Stimulated activated CD4-positive, alpha-beta T cell treated with anti-CD3 and anti-CD28 coated beads, Interleukin-4, amount 100 ng/mL, for 4 hours (primary cell): ENCODE measurements around the gene CCAR1.
"Not testable (repeated sequence)": the region's sequence is repeated elsewhere in the genome, so short reads cannot be mapped to it uniquely, and the experiment has no call there.

Experiments
- DNase-seq, 2 experiments: peaks; one replicate each; pipeline ENCODE4 v3.0.0-alpha.2; 2020

Gene CCAR1

DNA sequence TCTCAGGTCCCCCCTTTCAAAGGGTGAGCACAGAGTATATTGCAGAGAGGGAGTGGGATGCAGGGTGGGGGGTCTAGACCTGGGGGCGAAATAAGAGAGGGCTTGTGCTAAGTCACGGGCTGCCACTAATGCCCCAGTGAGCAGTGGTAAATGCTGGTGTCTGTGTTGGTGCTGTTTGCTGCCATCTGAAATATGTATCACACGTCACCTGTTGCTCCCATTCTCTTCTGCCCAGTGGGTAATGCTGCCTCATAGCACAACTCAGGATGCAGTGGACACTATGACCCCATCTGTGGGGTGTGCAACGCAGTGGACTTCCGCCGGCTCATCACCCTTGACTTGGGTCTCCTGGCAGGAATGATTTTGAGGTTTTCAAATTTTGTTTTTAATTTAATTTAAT is 108.9 kb downstream of the CCAR1 start:
- DNase-seq, result no peak

DNA sequence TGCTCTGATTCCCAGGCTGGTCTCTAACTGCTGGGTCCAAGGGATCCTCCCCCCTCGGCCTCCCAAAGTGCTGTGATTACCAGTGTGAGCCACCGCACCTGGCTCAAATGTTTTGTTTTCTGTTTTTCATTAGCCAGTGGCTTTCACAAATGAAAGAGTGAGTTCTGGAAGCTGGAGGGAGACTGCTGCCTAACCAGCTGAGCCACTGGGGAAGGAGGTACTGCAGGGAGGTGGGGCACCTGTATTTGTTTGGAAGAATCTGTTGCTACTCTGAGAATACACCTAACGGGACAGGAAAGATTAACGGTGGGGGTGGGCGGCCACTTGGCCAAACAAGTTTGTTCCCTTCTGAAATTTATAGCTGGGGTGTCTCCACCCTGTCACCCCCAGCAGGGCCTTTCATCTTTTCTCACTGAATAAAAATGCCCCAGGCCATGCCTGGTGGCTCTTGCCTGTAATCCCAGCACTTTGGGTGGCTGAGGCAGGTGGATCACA is 111.0 kb downstream of the CCAR1 start:
- no peak for DNase-seq

DNA sequence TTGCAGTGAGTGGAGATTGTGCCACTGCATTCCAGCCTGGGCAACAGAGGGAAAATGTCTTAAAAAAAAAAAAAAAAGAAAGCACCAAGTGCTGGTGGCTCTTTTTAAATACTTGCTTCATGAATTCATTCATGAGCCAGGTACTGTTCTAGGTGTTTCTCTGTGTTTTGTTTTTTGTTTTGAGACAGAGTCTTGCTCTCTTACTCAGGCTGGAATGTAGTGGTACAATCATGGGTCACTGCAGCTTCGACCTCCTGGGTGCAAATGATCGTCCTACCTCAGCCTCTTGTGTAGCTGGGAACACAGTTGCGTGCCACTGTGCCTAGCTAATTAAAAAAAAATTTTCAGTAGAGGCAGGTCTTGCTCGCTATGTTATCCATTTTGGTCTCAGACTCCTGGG is 111.6 kb downstream of the CCAR1 start:
- no peak for DNase-seq

DNA sequence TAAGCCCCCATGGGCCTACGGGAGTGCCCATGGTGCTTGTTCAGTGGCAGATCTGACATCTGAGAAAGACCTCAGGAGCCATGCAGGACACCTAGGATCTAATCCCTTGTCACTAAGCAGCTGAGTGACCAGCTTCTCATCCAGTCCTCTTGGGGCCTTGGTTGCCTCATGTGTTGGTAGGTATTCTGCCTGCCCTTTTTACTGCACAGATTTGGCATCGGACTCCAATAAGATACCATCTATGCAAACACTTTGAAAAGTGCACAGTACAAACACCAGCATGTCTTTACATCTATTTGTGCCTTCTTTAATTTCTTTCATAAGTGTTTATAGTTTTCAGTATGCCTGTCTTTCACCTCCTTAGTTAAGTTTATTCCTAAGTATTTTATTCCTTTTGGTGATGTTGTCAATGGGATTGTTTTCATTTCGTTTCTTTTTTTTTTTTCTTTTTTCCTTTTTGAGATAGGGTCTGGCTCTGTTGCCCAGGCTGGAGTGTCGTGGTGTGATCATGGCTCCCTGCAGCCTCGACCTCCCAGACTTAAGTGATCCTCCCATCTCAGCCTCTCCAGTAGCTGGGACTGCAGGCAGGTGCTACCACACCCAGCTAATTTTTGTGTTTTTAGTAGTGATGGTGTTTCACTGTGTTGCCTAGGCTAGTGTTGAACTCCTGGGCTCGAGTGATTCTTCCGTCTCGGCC is 116.7 kb downstream of the CCAR1 start:
- no peak for DNase-seq

DNA sequence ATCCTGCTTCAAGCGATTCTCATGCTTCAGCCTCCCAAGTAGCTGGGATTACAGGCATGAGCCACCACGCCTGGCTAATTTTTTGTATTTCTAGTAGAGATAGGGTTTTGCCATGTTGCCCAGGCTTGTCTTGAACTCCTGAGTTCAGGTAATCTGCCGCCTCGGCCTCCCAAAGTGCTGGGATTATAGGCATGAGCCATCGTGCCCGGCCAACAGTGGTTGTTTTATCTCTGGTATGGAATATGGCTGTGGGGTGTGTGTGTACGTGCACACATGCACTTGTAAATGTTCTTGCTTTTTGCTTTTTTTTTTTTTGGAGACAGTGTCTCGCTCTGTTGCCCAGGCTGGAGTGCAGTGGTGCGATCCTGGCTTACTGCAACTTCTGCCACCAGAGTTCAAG is 119.6 kb downstream of the CCAR1 start:
- DNase-seq, result not testable (repeated sequence)
